Measurements from ENCODE around the gene MCM7. TPM values are rescaled to one million over a fixed set of nuclear protein-coding genes. Genes with fewer than 3 reads are reported as not detected.

Gene MCM7
- total RNA-seq, 4 donors from 2014 or later = 18.7 to 74.8 (median 43.3) TPM

- intact Hi-C loops (cut with DNase I; ENCODE audit: low total_unique reads) = no loop called here
- no peak for DNase-seq
- no peaks in the 10 kb centered on the region for H3K4me1 ChIP-seq
- H3K4me3 ChIP-seq = no peak overlapping the region
- no peaks in the 10 kb centered on the region for H3K36me3 ChIP-seq
- H3K27me3 ChIP-seq = no peaks in the 10 kb centered on the region
- peak overlapping the region in 1 of 2 donors; percentile 97 for H3K27ac ChIP-seq
- TF ChIP-seq CTCF (IDR thresholded peaks at IDR 0.05) (no peak), POLR2A (IDR thresholded peaks at IDR 0.05) (no peak)
- no peaks in the 10 kb centered on the region for H3K9me3 ChIP-seq
These were observed 52.5 kb downstream of the MCM7 start for GRCh38 chr7:100048680-100049079.

- no peaks in the 10 kb centered on the region for H3K9me3 ChIP-seq
- H3K4me1 ChIP-seq = no peaks in the 10 kb centered on the region
- H3K4me3 ChIP-seq = no peak overlapping the region
- no peak overlapping the region for H3K27ac ChIP-seq
- DNase-seq = no peak
- no peaks in the 10 kb centered on the region for H3K27me3 ChIP-seq
- TF ChIP-seq POLR2A (IDR thresholded peaks at IDR 0.05) (no peak), CTCF (IDR thresholded peaks at IDR 0.05) (no peak)
- intact Hi-C loops (cut with DNase I; ENCODE audit: low total_unique reads) = no loop called here
- no peaks in the 10 kb centered on the region for H3K36me3 ChIP-seq
These were observed 56.5 kb downstream of the MCM7 start for GRCh38 chr7:100044718-100045117.

MicroRNAs encoded within 50 kb of the gene (microRNA counts, 767-probe panel; counts per million panel counts)
- 4,873 to 5,524 counts per million in 2 donors for microRNA hsa-miR-106b-5p
- 6,719 to 8,131 counts per million in 2 donors for microRNA hsa-miR-25-3p
- microRNA hsa-miR-93-5p = 5,809 to 7,005 counts per million in 2 donors

Small RNA genes lying within 50 kb of the gene (microRNA-seq; reads per million reads assigned to microRNA genes)
- gene MIR106B (ENCODE audit: borderline microRNAs expressed, borderline replicate concordance) (727 reads per million, percentile 78 among the genes with 10 or more reads in this experiment), gene MIR25 (ENCODE audit: borderline microRNAs expressed, borderline replicate concordance) (439 reads per million, percentile 73 among the genes with 10 or more reads in this experiment), gene MIR93 (ENCODE audit: borderline microRNAs expressed, borderline replicate concordance) (1,466 reads per million, percentile 83 among the genes with 10 or more reads in this experiment)

Small RNA genes lying within 50 kb of the gene (small RNA-seq; reads per million reads assigned to genes)
- gene MIR106B = 7.0 reads per million, percentile 88 among the genes with 10 or more reads in this experiment
- 213 reads per million, percentile 95 among the genes with 10 or more reads in this experiment for gene MIR25
- gene MIR93 = 12.2 reads per million, percentile 90 among the genes with 10 or more reads in this experiment

Other genes starting within 250 kb of the MCM7 start
- gene OR2AE1, start 224.4 kb downstream of the MCM7 start, total RNA-seq = not detected
- 10 to 100 TPM; 22.6 to 51.7 (median 44.3) TPM for gene TRIM4, start 181.9 kb downstream of the MCM7 start, total RNA-seq
- under 1 TPM in 1 of 4 donors, not detected in 3; 0.79 TPM for gene GJC3, start 171.8 kb downstream of the MCM7 start, total RNA-seq
- gene AZGP1, start 125.4 kb downstream of the MCM7 start, total RNA-seq = not detected
- 10 to 100 TPM; 20.9 to 96.7 (median 53.6) TPM for gene ZKSCAN1, start 85.8 kb downstream of the MCM7 start, total RNA-seq
- 10 to 100 TPM in 3 of 4 donors, 1 to 10 TPM in 1; 5.0 to 28.9 (median 17.0) TPM for gene ZSCAN21, start 51.6 kb downstream of the MCM7 start, total RNA-seq
- gene ZNF3, start 19.7 kb downstream of the MCM7 start, total RNA-seq = 10 to 100 TPM; 10.9 to 69.4 (median 50.3) TPM
- 100 to 1,000 TPM in 1 of 4 donors, 10 to 100 TPM in 3; 31.8 to 110 (median 53.1) TPM for gene COPS6, start 12.4 kb downstream of the MCM7 start, total RNA-seq
- gene AP4M1, start 246 bp upstream of the MCM7 start, total RNA-seq = 10 to 100 TPM in 3 of 4 donors, 1 to 10 TPM in 1; 5.0 to 52.0 (median 33.6) TPM
- 10 to 100 TPM; 23.5 to 68.9 (median 67.7) TPM for gene TAF6, start 18.0 kb upstream of the MCM7 start, total RNA-seq
- gene CNPY4, start 18.2 kb upstream of the MCM7 start, total RNA-seq = 10 to 100 TPM in 2 of 4 donors, 1 to 10 TPM in 1, not detected in 1; 3.3 to 53.6 (median 24.7) TPM
- gene MBLAC1, start 25.6 kb upstream of the MCM7 start, total RNA-seq = 10 to 100 TPM in 1 of 4 donors, 1 to 10 TPM in 3; 1.3 to 12.4 (median 4.6) TPM
- gene LAMTOR4, start 47.5 kb upstream of the MCM7 start, total RNA-seq = 100 to 1,000 TPM in 3 of 4 donors, 10 to 100 TPM in 1; 53.3 to 197 (median 115) TPM
- gene TRAPPC14, start 57.3 kb upstream of the MCM7 start, total RNA-seq = 10 to 100 TPM in 1 of 4 donors, 1 to 10 TPM in 3; 2.8 to 22.3 (median 5.7) TPM
- gene GAL3ST4, start 67.2 kb upstream of the MCM7 start, total RNA-seq = 10 to 100 TPM in 1 of 4 donors, 1 to 10 TPM in 1, under 1 TPM in 1, not detected in 1; 0.51 to 12.1 (median 7.5) TPM
- gene GPC2, start 76.0 kb upstream of the MCM7 start, total RNA-seq = 1 to 10 TPM in 2 of 4 donors, under 1 TPM in 1, not detected in 1; under 0.01 to 9.3 (median 4.5) TPM
- gene STAG3, start 76.5 kb upstream of the MCM7 start, total RNA-seq = 1 to 10 TPM in 1 of 4 donors, under 1 TPM in 1, not detected in 2; 0.49 to 2.5 TPM
- gene PVRIG, start 118.6 kb upstream of the MCM7 start, total RNA-seq = under 1 TPM in 1 of 4 donors, not detected in 3; 0.21 TPM
- not detected for gene SPDYE3, start 206.3 kb upstream of the MCM7 start, total RNA-seq